IMR-90 (cell line): Measurements from ENCODE around the gene DOCK1. TPM values are rescaled to one million over a fixed set of nuclear protein-coding genes. Genes with fewer than 3 reads are reported as not detected.

ENCODE experiments used
- ATAC-seq: fragments of 200-7000 bp; cut with Tn5 transposase; 2 replicates; pipeline ENCODE4 v1.9.1; 2020; ENCODE audit warnings: low read depth, mild to moderate bottlenecking, moderate library complexity
- BruUV-seq: library from RNA; stranded (reverse); fragments of 400-500 nt; replicated peaks from 2 replicates; lab custom pipeline; 2021; lab: Mats Ljungman, UMichigan
- CTCF ChIA-PET: fragments of 300-600 bp; formaldehyde crosslinking; extraction: SDS; loops from one replicate; lab custom pipeline; 2021; ENCODE audit warnings: antibody characterized with exemption; lab: Yijun Ruan, JAX
- POLR2A ChIA-PET: fragments of 300-600 bp; sonication (Branson Sonifier 250); formaldehyde crosslinking; loops from one replicate; lab custom pipeline; 2022; ENCODE audit warnings: antibody characterized with exemption; ENCODE audit not compliant: unreplicated experiment; lab: Charles Lee
- DNase-seq: peaks from one replicate; pipeline ENCODE4 v3.0.0; 2013
- H2AFZ ChIP-seq: replicated peaks from 2 replicates; pipeline ENCODE3; 2013; ENCODE audit warnings: low read length, mild to moderate bottlenecking; ENCODE audit not compliant: poor library complexity
- H2AK5ac ChIP-seq: 2 replicates; pipeline ENCODE4 v1.6.1; 2013; ENCODE audit warnings: low read depth, low read length, inconsistent platforms
- H2AK9ac ChIP-seq: replicated peaks from 2 replicates; pipeline ENCODE3; 2013; ENCODE audit warnings: mild to moderate bottlenecking, low read depth, low read length, moderate library complexity; ENCODE audit not compliant: poor library complexity
- H2BK120ac ChIP-seq: 2 replicates; pipeline ENCODE4 v1.6.1; 2013; ENCODE audit warnings: low read depth, low read length, inconsistent platforms
- H2BK15ac ChIP-seq: 3 replicates; pipeline ENCODE4 v1.6.1; 2013; ENCODE audit warnings: low read depth, low read length, inconsistent platforms
- H2BK20ac ChIP-seq: 2 replicates; pipeline ENCODE4 v1.6.1; 2013; ENCODE audit warnings: low read depth, mild to moderate bottlenecking, inconsistent platforms, low read length, moderate library complexity
- H2BK5ac ChIP-seq: 2 replicates; pipeline ENCODE4 v1.6.1; 2013; ENCODE audit warnings: mild to moderate bottlenecking, low read depth, low read length, inconsistent platforms; ENCODE audit not compliant: poor library complexity, severe bottlenecking
- H3K14ac ChIP-seq: replicated peaks from 2 replicates; pipeline ENCODE4 v1.6.1; 2013; ENCODE audit warnings: low read depth, low read length, inconsistent platforms
- H3K18ac ChIP-seq: 2 replicates; pipeline ENCODE4 v1.6.1; 2013; ENCODE audit warnings: low read depth, low read length, control low read depth
- H3K23ac ChIP-seq: 2 replicates; pipeline ENCODE4 v1.6.1; 2013; ENCODE audit warnings: low read depth, low read length, inconsistent platforms
- H3K27ac ChIP-seq: 2 replicates; pipeline ENCODE4 v1.5.1; 2013; ENCODE audit warnings: mild to moderate bottlenecking, control low read depth, low read length; ENCODE audit not compliant: insufficient read depth
- H3K27me3 ChIP-seq: 2 replicates; pipeline ENCODE4 v1.6.1; 2013; ENCODE audit warnings: low read length; ENCODE audit not compliant: control insufficient read depth, insufficient read depth
- H3K36me3 ChIP-seq: 2 replicates; pipeline ENCODE4 v1.6.1; 2013; ENCODE audit warnings: low read length, mixed read lengths; ENCODE audit not compliant: control insufficient read depth, insufficient read depth
- H3K4ac ChIP-seq: 2 replicates; pipeline ENCODE4 v1.6.1; 2013; ENCODE audit warnings: low read depth, low read length, inconsistent platforms
- H3K4me1 ChIP-seq: 2 replicates; pipeline ENCODE4 v1.6.1; 2013; ENCODE audit warnings: low read length, mixed read lengths; ENCODE audit not compliant: control insufficient read depth, insufficient read depth
- H3K4me2 ChIP-seq: 2 replicates; pipeline ENCODE4 v1.6.1; 2013; ENCODE audit warnings: low read depth, mild to moderate bottlenecking, control low read depth, low read length, moderate library complexity
- H3K4me3 ChIP-seq: 2 replicates; pipeline ENCODE4 v1.5.1; 2013; ENCODE audit warnings: low read depth, mild to moderate bottlenecking, control low read depth, low read length, moderate library complexity; ENCODE audit not compliant: insufficient read depth
- H3K56ac ChIP-seq: 2 replicates; pipeline ENCODE4 v1.6.1; 2013; ENCODE audit warnings: low read length, inconsistent platforms; ENCODE audit not compliant: insufficient read depth; ENCODE audit errors: extremely low read depth
- H3K79me1 ChIP-seq, 2 experiments: 2 replicates each; pipeline ENCODE4 v1.6.1; 2013; ENCODE audit warnings: low read length in 2 of 2, inconsistent platforms in 1 of 2, low read depth in 1 of 2
- H3K9ac ChIP-seq: 2 replicates; pipeline ENCODE4 v1.6.1; 2013; ENCODE audit warnings: low read depth, low read length, control low read depth
- H3K9me1 ChIP-seq: 2 replicates; pipeline ENCODE4 v1.6.1; 2013; ENCODE audit warnings: low read length, inconsistent platforms; ENCODE audit not compliant: insufficient read depth
- H3K9me3 ChIP-seq: 2 replicates; pipeline ENCODE4 v1.6.1; 2013; ENCODE audit warnings: low read length; ENCODE audit not compliant: control insufficient read depth, insufficient read depth
- H4K20me1 ChIP-seq: 2 replicates; pipeline ENCODE4 v1.6.1; 2013; ENCODE audit warnings: low read length, inconsistent platforms; ENCODE audit not compliant: insufficient read depth
- H4K5ac ChIP-seq: 2 replicates; pipeline ENCODE4 v1.6.1; 2013; ENCODE audit warnings: mild to moderate bottlenecking, low read depth, low read length, control low read depth
- H4K8ac ChIP-seq, 2 experiments: 2 replicates each; pipeline ENCODE4 v1.6.1; 2013; ENCODE audit warnings: low read depth in 2 of 2, low read length in 2 of 2, control low read depth in 1 of 2, inconsistent platforms in 1 of 2
- H4K91ac ChIP-seq: 2 replicates; pipeline ENCODE4 v1.6.1; 2013; ENCODE audit warnings: low read depth, low read length, inconsistent platforms; ENCODE audit not compliant: insufficient read depth
- CHD1 ChIP-seq: IDR thresholded peaks from 2 replicates; pipeline ENCODE4 v1.6.1; 2012; ENCODE audit warnings: low read depth, low read length, improper control_type of control experiment
- RCOR1 ChIP-seq: IDR thresholded peaks from 2 replicates; pipeline ENCODE4 v1.6.1; 2012; ENCODE audit warnings: mild to moderate bottlenecking, low read length, improper control_type of control experiment; ENCODE audit not compliant: insufficient replicate concordance
- RFX5 ChIP-seq: IDR thresholded peaks from 2 replicates; pipeline ENCODE4 v1.8.0; 2012; ENCODE audit warnings: low read depth, mild to moderate bottlenecking, low read length, moderate library complexity
- WGBS, 2 experiments: methylation state at CpG; one replicate each; pipeline versions ENCODE4 v1.1.5 to v1.1.7; 2013; ENCODE audit warnings: missing lambda C conversion rate in 2 of 2; ENCODE audit not compliant: insufficient read length in 1 of 2; ENCODE audit errors: extremely low coverage in 2 of 2; 5-methylcytosine and 5-hydroxymethylcytosine counted together
- dilution Hi-C: fragments of 300-500 bp; cut with HindIII; formaldehyde crosslinking; loops from one replicate; pipeline ENCODE4 v1.14.3; 2018; ENCODE audit warnings: low sequenced_read_pairs; ENCODE audit not compliant: unreplicated experiment
- in situ Hi-C: fragments of 300-500 bp; cut with MboI; formaldehyde crosslinking; loops from 3 replicates; pipeline ENCODE4 v1.14.3; 2019; ENCODE audit warnings: low sequenced_read_pairs, inconsistent platforms, mixed read lengths
- intact Hi-C: fragments of 100-400 bp; cut with micrococcal nuclease; formaldehyde crosslinking; loops from 2 replicates; pipeline ENCODE4 v1.10.0; 2022
- polyA plus RNA-seq, 3 experiments: library from polyadenylated mRNA; depleted of rRNA; stranded (reverse); fragments of >200 nt; gene quantifications; 2 replicates each; pipeline ENCODE4 v1.2.3, GENCODE V29; 2012; ENCODE audit warnings: low replicate concordance in 1 of 3
- total RNA-seq: library from RNA; depleted of rRNA; stranded (reverse); fragments of >200 nt; gene quantifications from 2 replicates; pipeline ENCODE4 v1.2.3, GENCODE V29; 2012

DOCK1 gene
- total and polyA plus RNA-seq, 2 of the 4 experiments (the other 2 are of a cell fraction), result 28.2 to 71.0 TPM

GRCh38 chr10:126909147-126909546 is 3.9 kb downstream of the DOCK1 start:
- Histone ChIP-seq H2AFZ (no peak overlapping the region), H3K4ac (no peak overlapping the region), H3K27me3 (no peaks in the 10 kb centered on the region), H3K23ac (no peak overlapping the region), H3K4me1 (peaks cover 21% of the 10 kb centered on the region), H3K9ac (no peak overlapping the region), H4K5ac (no peak overlapping the region), H4K91ac (no peak overlapping the region), H3K9me3 (no peaks in the 10 kb centered on the region), H2BK5ac (no peak overlapping the region), H3K9me1 (peaks cover 41% of the 10 kb centered on the region), H3K27ac (no peak overlapping the region), H3K36me3 (peaks cover 6% of the 10 kb centered on the region), H2BK120ac (no peak overlapping the region), H3K18ac (no peak overlapping the region), H2BK20ac (no peak overlapping the region), H3K56ac (no peak overlapping the region), H2AK5ac (no peak overlapping the region), H3K4me2 (no peak overlapping the region), H4K8ac (no peak overlapping the region), H4K20me1 (peaks cover 73% of the 10 kb centered on the region), H3K4me3 (no peak overlapping the region), H2AK9ac (no peak overlapping the region), H3K14ac (no peak overlapping the region), H2BK15ac (no peak overlapping the region), H3K79me1 (peaks cover 30 to 83% of the 10 kb centered on the region in 2 experiments)
- intact Hi-C loops (loop anchor here (5.0 to 10.0 kb wide), 2 partner anchors 238 to 496 kb away; no protein-coding TSS in a partner anchor), in situ Hi-C loops (no loop called here), dilution Hi-C loops (no loop called here)
- POLR2A ChIA-PET, result interaction anchor here (0.6 kb wide), 1 partner anchor 36 kb away, joined by 3 read pairs; no protein-coding TSS in a partner anchor
- DNase-seq, result no peak
- BruUV-seq, result TSS peak; percentile 13
- CTCF ChIA-PET, result no interaction called here
- ATAC-seq, result no peak
- WGBS, 2 experiments, result 76% methylated on average over 3 of the region's 4 CpGs; no CpG with 5 or more reads in 1 of the 2 experiments
- TF ChIP-seq RFX5 (no peak), RCOR1 (no peak), CHD1 (no peak)
